Endodermal cell (in vitro differentiated cells): ENCODE measurements around the gene LMBR1L. TPM values are rescaled to one million over a fixed set of nuclear protein-coding genes. Genes with fewer than 3 reads are reported as not detected.
A peak's percentile ranks its signal among the peaks of the same experiment; 100 is the strongest.

Experiments used
- DNase-seq: peaks from one replicate; pipeline ENCODE4 v3.0.0-alpha.2; 2017
- H3K27ac ChIP-seq: 2 replicates; pipeline ENCODE4 v1.5.1; 2013; ENCODE audit warnings: mild to moderate bottlenecking, low read depth, low read length, moderate library complexity
- H3K27me3 ChIP-seq: 2 replicates; pipeline ENCODE4 v1.6.1; 2013; ENCODE audit warnings: mild to moderate bottlenecking, low read length, moderate library complexity; ENCODE audit not compliant: insufficient read depth, control insufficient read depth, poor library complexity, severe bottlenecking
- H3K36me3 ChIP-seq: 2 replicates; pipeline ENCODE4 v1.7.0; 2013; ENCODE audit warnings: mild to moderate bottlenecking, low read length, moderate library complexity; ENCODE audit not compliant: control insufficient read depth, insufficient read depth
- H3K4me1 ChIP-seq: one replicate; pipeline ENCODE4 v1.7.0; 2013; ENCODE audit warnings: low read length; ENCODE audit not compliant: control insufficient read depth, insufficient read depth
- H3K4me3 ChIP-seq: 2 replicates; pipeline ENCODE4 v1.5.1; 2013; ENCODE audit warnings: mild to moderate bottlenecking, low read length, moderate library complexity
- H3K9ac ChIP-seq: 2 replicates; pipeline ENCODE4 v1.6.1; 2013; ENCODE audit warnings: mild to moderate bottlenecking, low read length, moderate library complexity; ENCODE audit not compliant: poor library complexity, severe bottlenecking; ENCODE audit errors: extremely low read depth
- H3K9me3 ChIP-seq: 2 replicates; pipeline ENCODE4 v1.6.1; 2013; ENCODE audit warnings: mild to moderate bottlenecking, low read length, moderate library complexity; ENCODE audit not compliant: control insufficient read depth
- H3K27ac Mint-ChIP-seq: 2 replicates; pipeline ENCODE4 v1.8.0; 2020; ENCODE audit warnings: mixed read lengths
- H3K27me3 Mint-ChIP-seq: 2 replicates; pipeline ENCODE4 v1.8.0; 2021; ENCODE audit warnings: mild to moderate bottlenecking, mixed read lengths; ENCODE audit not compliant: insufficient read depth
- H3K36me3 Mint-ChIP-seq: 2 replicates; pipeline ENCODE4 v1.8.0; 2020; ENCODE audit warnings: low read depth, mixed read lengths
- H3K4me1 Mint-ChIP-seq: 2 replicates; pipeline ENCODE4 v1.8.0; 2020; ENCODE audit warnings: mixed read lengths
- H3K4me3 Mint-ChIP-seq: 2 replicates; pipeline ENCODE4 v1.8.0; 2020; ENCODE audit warnings: mild to moderate bottlenecking, moderate library complexity, mixed read lengths
- H3K9me3 Mint-ChIP-seq: 2 replicates; pipeline ENCODE4 v1.8.0; 2020; ENCODE audit warnings: mild to moderate bottlenecking, mixed read lengths
- WGBS, 2 experiments: methylation state at CpG; one replicate each; pipeline versions ENCODE4 v1.1.5 to v1.1.7; 2013; ENCODE audit warnings: missing lambda C conversion rate in 2 of 2, mixed read lengths in 1 of 2; ENCODE audit not compliant: insufficient coverage in 1 of 2, insufficient read length in 1 of 2; 5-methylcytosine and 5-hydroxymethylcytosine counted together
- total RNA-seq, 2 donors: library from RNA; stranded (reverse); fragmentation: NEBNext Ultra II Directional in 1 of 2; extraction: Animal tissue kit (Norgen Biotek cat#: 25700) in 1 of 2; gene quantifications; 2 replicates in 1 of 2; 3 replicates in 1 of 2; pipeline ENCODE4 v1.2.1, GENCODE V29; 2021
- TF ChIP-seq, protein P1 (sequence below): fragments of 200-600 bp; sonication (generic); conservative IDR thresholded peaks from 2 replicates; pipeline ENCODE4 v1.5.0; 2021; ENCODE audit warnings: antibody characterized with exemption, mild to moderate bottlenecking

LMBR1L gene
- total RNA-seq, 2 donors from 2014 or later, result 89.5 to 98.6 TPM

DNA sequence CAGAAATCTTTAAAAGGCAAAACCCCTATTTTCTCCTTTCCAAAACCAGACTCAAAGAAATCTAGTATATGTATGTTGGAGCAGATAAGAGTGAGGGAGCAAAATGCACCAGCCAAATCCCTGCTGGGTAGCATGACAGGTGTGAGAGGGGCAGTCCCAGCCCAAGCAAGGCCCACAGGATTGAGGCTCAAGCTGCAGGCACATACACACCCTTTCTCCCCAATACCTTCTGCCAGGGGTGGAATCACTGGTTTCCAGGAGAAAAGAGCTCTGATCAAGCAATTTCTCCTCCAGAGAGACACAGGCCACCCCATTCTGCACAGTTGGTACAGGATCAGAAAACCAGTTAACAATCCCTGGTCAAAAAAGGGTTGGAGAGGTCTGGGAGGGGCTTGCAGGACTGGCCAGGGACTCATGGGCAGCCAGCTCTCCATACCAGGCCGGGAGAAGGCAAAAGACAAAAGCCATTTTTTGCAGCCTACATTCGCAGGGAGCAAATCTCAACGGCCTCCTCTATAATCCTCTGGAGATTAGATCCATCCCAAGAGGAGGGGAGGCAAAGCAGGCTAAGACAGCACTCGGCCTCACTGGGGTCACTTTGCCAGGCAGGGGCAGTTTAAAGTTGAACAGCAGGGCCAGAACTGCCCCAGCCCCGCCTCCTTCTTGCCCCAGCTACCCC, 52.1 kb downstream of the LMBR1L start:
- WGBS, 2 experiments, result 4 to 18% methylated on average over 3 to 5 of the region's 5 CpGs

DNA sequence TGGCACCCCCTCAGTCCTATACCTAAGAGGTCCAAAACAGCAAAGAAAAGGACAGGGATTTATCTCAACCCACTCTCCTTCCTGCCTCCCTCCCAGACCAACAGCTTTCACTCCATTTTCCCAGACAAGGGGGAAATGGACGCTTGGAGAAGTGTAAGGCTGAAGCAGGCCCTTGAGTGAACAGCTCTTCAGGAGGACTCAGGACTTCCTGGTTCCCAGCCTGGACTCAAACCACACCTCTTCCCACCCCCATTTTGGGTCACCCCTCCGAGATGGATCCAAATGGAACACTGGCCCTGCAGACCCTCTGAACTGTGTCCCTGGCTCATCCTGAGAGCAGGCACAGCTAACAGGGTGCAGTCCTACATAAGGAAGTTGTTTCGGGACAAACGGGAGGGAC, 52.8 kb downstream of the LMBR1L start:
- TF ChIP-seq, protein P1, sequence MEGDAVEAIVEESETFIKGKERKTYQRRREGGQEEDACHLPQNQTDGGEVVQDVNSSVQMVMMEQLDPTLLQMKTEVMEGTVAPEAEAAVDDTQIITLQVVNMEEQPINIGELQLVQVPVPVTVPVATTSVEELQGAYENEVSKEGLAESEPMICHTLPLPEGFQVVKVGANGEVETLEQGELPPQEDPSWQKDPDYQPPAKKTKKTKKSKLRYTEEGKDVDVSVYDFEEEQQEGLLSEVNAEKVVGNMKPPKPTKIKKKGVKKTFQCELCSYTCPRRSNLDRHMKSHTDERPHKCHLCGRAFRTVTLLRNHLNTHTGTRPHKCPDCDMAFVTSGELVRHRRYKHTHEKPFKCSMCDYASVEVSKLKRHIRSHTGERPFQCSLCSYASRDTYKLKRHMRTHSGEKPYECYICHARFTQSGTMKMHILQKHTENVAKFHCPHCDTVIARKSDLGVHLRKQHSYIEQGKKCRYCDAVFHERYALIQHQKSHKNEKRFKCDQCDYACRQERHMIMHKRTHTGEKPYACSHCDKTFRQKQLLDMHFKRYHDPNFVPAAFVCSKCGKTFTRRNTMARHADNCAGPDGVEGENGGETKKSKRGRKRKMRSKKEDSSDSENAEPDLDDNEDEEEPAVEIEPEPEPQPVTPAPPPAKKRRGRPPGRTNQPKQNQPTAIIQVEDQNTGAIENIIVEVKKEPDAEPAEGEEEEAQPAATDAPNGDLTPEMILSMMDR, result no peak
- Histone ChIP-seq H3K36me3 (peaks cover 25% of the 10 kb centered on the region), H3K27me3 (no peaks in the 10 kb centered on the region), H3K27ac (no peak overlapping the region), H3K4me1 (peaks cover 4% of the 10 kb centered on the region), H3K9ac (no peak overlapping the region), H3K9me3 (no peaks in the 10 kb centered on the region), H3K4me3 (peak overlapping the region; percentile 89)
- H3K27me3 Mint-ChIP-seq, result no peaks in the 10 kb centered on the region
- no peaks in the 10 kb centered on the region for H3K9me3 Mint-ChIP-seq
- H3K36me3 Mint-ChIP-seq, result peaks cover 30% of the 10 kb centered on the region
- WGBS, 2 experiments, result 43% methylated on average over 4 of the region's 4 CpGs; no CpG with 5 or more reads in 1 of the 2 experiments
- peak overlapping the region; percentile 96 for H3K4me3 Mint-ChIP-seq
- DNase-seq, result no peak
- peak overlapping the region; percentile 52 for H3K27ac Mint-ChIP-seq
- H3K4me1 Mint-ChIP-seq, result peaks cover 43% of the 10 kb centered on the region

More for the DNA sequence above, 52.1 kb downstream of the LMBR1L start:
- peak overlapping the region; percentile 96 for H3K4me3 Mint-ChIP-seq
- DNase-seq, result no peak
- no peaks in the 10 kb centered on the region for H3K27me3 Mint-ChIP-seq
- H3K4me1 ChIP-seq, result peaks cover 4% of the 10 kb centered on the region
- peak overlapping the region; percentile 89 for H3K4me3 ChIP-seq
- no peaks in the 10 kb centered on the region for H3K27me3 ChIP-seq
- peak overlapping the region; percentile 92 for H3K9ac ChIP-seq
- no peaks in the 10 kb centered on the region for H3K9me3 ChIP-seq
- H3K4me1 Mint-ChIP-seq, result peaks cover 43% of the 10 kb centered on the region
- no peaks in the 10 kb centered on the region for H3K9me3 Mint-ChIP-seq
- peak overlapping the region; percentile 93 for H3K27ac Mint-ChIP-seq
- peaks cover 24% of the 10 kb centered on the region for H3K36me3 Mint-ChIP-seq
- no peak overlapping the region for H3K27ac ChIP-seq
- TF ChIP-seq, protein P1, result no peak
- peaks cover 19% of the 10 kb centered on the region for H3K36me3 ChIP-seq

- H3K4me1 Mint-ChIP-seq, result peaks cover 41% of the 10 kb centered on the region
- no peaks in the 10 kb centered on the region for H3K27me3 ChIP-seq
- peak overlapping the region; percentile 22 for H3K27ac Mint-ChIP-seq
- no peaks in the 10 kb centered on the region for H3K9me3 ChIP-seq
- peaks cover 46% of the 10 kb centered on the region for H3K36me3 Mint-ChIP-seq
- WGBS, 2 experiments, result 46 to 64% methylated on average over 3 to 7 of the region's 7 CpGs
- TF ChIP-seq, protein P1, result no peak
- no peaks in the 10 kb centered on the region for H3K27me3 Mint-ChIP-seq
- H3K4me1 ChIP-seq, result peaks cover 4% of the 10 kb centered on the region
- H3K36me3 ChIP-seq, result peaks cover 42% of the 10 kb centered on the region
- no peaks in the 10 kb centered on the region for H3K9me3 Mint-ChIP-seq
- DNase-seq, result peak; percentile 83
- H3K4me3 ChIP-seq, result peak overlapping the region; percentile 89
- H3K4me3 Mint-ChIP-seq, result peak overlapping the region; percentile 96
- H3K9ac ChIP-seq, result no peak overlapping the region
- H3K27ac ChIP-seq, result no peak overlapping the region
Measured at GRCh38 chr12:49055978-49056754, 54.5 kb downstream of the LMBR1L start.
